NCI-H1436 treated with DMSO at 0.1 percent for 48 hours (cell line): ENCODE data around the gene PCNT.

Experiments used
- DNase-seq: peaks from one replicate; lab custom pipeline; 2025; lab: John Stamatoyannopoulos, UW

PCNT gene

DNA sequence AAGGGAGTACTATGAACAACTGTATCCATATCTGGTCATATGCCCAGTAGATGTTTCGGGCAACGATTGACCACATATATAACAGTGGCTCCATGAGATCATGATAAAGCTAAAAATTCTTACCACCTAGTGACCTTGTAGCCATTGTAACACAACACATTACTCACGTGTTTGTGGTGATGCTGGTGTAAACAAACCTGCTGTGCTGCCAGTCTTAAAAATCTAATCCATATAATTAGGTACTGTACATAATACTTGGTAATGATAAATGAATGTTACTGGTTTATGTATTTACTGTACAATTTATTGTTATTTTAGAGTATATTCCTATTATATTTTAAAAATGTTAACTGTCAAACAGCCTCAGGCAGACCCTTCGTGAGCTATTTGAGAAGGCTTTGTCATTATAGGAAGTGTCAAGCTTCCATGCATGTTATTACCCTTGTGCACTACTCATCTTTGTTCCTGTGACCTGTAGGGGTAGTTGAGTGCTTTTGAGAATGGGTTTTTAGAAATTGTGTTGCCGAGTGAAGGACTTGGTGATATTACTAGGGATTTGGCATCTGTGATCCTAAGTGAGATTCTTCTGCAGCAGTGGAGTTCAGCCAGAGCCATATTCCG is 158.4 kb downstream of the PCNT start:
- DNase-seq: no peak

- DNase-seq: no peak
Measured at GRCh38 chr21:46482846-46483231, 158.9 kb downstream of the PCNT start.

DNA sequence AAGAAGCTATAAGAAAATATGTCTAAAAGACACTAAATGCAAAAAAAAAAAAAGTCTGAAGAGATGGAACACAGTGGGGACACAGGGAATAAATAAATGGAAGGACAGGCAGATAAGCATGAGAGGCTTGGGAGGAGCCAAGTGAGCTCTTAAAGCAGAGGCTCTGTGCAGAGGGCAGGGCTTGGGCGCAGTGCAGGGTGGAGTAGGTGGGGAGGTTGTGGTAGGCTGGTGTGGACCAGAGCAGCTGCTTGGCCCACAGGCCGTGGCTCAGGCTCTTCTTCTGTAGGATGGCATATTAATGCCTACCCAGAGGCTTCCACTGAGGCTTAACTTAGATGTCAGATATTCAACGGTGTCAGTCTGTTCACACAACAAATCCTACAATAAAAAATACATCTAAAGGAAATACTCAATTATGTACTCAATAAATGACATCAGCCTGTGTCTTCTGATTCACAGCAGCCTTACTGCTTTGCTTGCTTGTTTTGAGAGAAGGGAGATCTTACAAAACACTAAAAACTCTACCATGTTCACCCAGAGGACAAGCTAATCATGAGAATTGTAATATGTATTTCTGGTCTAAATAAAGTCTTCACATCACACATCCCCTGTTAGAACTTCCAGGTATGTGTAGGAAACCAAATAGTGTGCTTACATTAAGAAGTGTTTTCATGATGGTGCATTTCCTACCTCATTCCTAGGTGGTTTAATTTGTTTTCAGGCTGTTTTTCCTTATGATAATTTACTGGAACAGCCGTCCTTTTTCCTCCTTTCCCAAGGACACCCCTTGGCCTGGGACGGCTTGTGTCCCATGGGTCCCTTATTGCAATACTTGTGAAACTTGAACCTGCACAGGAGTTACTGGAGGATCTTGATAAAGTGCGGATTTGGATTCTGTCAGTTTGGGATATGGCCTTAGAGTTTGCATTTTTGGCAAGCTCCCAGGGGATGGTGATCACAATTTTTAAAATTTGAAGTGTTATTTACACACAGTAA is 159.6 kb downstream of the PCNT start:
- no peak for DNase-seq

GRCh38 chr21:46486481-46487126 is 162.6 kb downstream of the PCNT start:
- no peak for DNase-seq

- DNase-seq: no peak
Measured at GRCh38 chr21:46489162-46489663, 165.3 kb downstream of the PCNT start.

- DNase-seq: no peak
Measured at GRCh38 chr21:46489800-46490199, 165.8 kb downstream of the PCNT start.

DNA sequence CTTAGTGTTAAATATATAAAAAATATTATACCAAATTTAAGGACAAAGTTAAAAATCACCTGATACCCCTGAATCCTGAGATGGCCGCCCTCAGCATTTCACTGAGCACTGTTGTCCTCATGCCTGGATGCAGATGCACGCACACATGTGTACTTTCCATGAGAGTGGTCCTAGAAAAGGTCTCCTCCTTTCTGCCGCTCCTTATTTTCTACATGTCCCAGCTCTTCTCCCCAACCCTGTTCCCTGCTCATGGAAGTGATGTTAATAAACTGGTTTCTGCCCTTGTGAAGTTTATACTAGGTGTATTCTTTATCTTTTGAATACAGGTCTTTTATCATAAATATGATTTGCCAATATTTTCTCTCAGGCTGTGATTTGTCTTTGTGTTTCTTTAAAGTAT is 167.6 kb downstream of the PCNT start:
- DNase-seq: no peak

- no peak for DNase-seq
Measured at GRCh38 chr21:46492851-46493250, 168.9 kb downstream of the PCNT start.

DNA sequence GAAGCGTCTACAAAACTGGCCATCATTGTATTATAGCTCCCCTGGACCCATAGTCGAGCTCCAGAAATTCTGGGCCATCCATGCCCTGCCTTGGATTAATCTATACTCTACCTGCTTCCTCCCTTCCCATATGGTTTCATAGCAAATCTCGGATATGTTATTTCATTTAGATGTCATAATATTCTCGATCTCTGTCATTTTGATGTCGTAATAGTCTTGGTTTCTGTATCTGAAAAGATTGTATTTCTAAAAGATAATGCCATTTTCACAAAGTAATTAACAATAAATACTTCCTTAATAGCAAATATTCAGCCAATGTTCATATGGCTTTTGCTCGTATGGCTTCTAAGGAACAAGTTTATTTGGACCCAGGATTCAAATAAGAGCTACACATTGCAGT is 169.9 kb downstream of the PCNT start:
- DNase-seq: no peak
